SK-N-SH (cell line): ENCODE results near the gene BAIAP2.

Experiments used
- CTCF ChIP-seq: fragments of 200-600 bp; sonication (generic); IDR thresholded peaks from 2 replicates; pipeline ENCODE4 v1.6.1; 2017; ENCODE audit warnings: antibody characterized with exemption, mild to moderate bottlenecking, moderate library complexity
- EP300 ChIP-seq, 2 experiments: IDR thresholded peaks; 2 replicates each; pipeline versions ENCODE4 v1.4.0 to v1.6.1; 2012; ENCODE audit warnings: borderline replicate concordance in 1 of 2, low read depth in 1 of 2, low read length in 1 of 2
- GATA2 ChIP-seq: sonication (generic); formaldehyde crosslinking; IDR thresholded peaks from 2 replicates; pipeline ENCODE4 v1.5.0; 2020; ENCODE audit warnings: mild to moderate bottlenecking, missing genetic modification reagents
- MEF2A ChIP-seq: IDR thresholded peaks from 2 replicates; pipeline ENCODE4 v1.4.0; 2012; ENCODE audit warnings: low read depth, borderline replicate concordance
- NFIC ChIP-seq: IDR thresholded peaks from 2 replicates; pipeline ENCODE4 v1.4.0; 2012; ENCODE audit warnings: borderline replicate concordance
- NRF1 ChIP-seq: IDR thresholded peaks from 2 replicates; pipeline ENCODE4 v1.6.1; 2012; ENCODE audit warnings: low read depth, mild to moderate bottlenecking, low read length
- POLR2AphosphoS5 ChIP-seq: IDR thresholded peaks from 2 replicates; pipeline ENCODE4 v1.6.1; 2012; ENCODE audit warnings: low read depth, low read length
- RAD21 ChIP-seq: IDR thresholded peaks from 2 replicates; pipeline ENCODE4 v1.6.1; 2012; ENCODE audit warnings: mild to moderate bottlenecking, low read length
- RCOR1 ChIP-seq: fragments of 150-350 bp; IDR thresholded peaks from 2 replicates; pipeline ENCODE4 v1.6.1; 2017; ENCODE audit warnings: antibody characterized with exemption, low read length
- SIN3A ChIP-seq: IDR thresholded peaks from 2 replicates; pipeline ENCODE4 v1.6.1; 2012; ENCODE audit warnings: low read depth, mild to moderate bottlenecking, low read length, moderate library complexity, borderline replicate concordance
- TF ChIP-seq, protein P1 (sequence below): IDR thresholded peaks from 2 replicates; pipeline ENCODE4 v1.4.0; 2012; ENCODE audit warnings: low read depth
- TF ChIP-seq, protein P2 (sequence below): IDR thresholded peaks from 2 replicates; pipeline ENCODE4; 2012

DNA sequence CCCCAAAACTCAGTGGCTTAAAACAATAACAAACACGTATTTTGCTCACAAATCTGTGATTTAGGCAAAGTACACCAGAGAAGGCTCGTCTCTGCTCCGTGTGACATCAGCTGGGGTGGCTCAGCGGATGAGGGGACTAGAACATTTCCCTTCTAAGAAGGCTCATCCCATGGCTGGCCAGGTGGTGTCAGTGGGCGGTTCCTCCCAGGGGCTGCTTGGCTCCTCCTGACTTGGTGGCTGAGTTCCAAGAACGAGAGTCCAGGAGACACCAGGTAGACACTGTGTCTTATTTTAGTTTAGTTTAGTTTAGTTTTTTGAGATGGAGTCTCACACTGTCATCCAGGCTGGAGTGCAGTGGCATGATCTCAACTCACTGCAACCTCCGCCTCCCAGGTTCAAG is 48.9 kb upstream of the BAIAP2 start:
- TF ChIP-seq CTCF (no peak), SIN3A (no peak), MEF2A (no peak), RAD21 (no peak), NRF1 (no peak), NFIC (no peak), RCOR1 (no peak), POLR2AphosphoS5 (no peak), GATA2 (CRISPR knock-in tag) (no peak), EP300 (IDR thresholded peaks at IDR 0.05; ENCODE audit: borderline replicate concordance in 1 of 2, low read depth in 1 of 2, low read length in 1 of 2) (no peak)
- TF ChIP-seq, protein P1, sequence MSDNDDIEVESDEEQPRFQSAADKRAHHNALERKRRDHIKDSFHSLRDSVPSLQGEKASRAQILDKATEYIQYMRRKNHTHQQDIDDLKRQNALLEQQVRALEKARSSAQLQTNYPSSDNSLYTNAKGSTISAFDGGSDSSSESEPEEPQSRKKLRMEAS, result no peak
- TF ChIP-seq, protein P2, sequence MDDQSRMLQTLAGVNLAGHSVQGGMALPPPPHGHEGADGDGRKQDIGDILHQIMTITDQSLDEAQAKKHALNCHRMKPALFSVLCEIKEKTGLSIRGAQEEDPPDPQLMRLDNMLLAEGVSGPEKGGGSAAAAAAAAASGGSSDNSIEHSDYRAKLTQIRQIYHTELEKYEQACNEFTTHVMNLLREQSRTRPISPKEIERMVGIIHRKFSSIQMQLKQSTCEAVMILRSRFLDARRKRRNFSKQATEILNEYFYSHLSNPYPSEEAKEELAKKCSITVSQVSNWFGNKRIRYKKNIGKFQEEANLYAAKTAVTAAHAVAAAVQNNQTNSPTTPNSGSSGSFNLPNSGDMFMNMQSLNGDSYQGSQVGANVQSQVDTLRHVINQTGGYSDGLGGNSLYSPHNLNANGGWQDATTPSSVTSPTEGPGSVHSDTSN, result no peak
